ENCODE results near the gene CFAP68.
A peak's percentile ranks its signal among the peaks of the same experiment; 100 is the strongest.
"Not testable (repeated sequence)": the region's sequence is repeated elsewhere in the genome, so short reads cannot be mapped to it uniquely, and the experiment has no call there.

CFAP68 gene

DNA sequence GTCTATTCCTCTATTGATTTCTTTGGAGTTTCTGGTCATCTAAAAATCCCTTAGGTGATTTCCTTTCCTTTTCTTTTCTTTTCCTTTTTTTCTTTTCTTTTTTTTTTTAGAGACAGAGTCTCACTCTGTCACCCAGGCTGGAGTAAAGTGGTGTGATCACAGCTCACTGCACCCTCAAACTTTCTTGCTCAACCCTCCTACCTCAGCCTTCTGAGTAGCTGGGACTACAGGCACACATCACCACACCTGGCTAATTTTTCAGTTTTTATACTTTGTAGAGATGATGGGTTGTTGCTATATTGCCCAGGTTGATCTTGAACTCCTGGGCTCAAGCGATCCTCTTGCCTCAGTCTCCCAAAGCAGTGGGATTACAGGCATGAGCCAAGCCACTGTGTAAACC, 37.4 kb downstream of the CFAP68 start:
- FAIRE-seq: no peak
- DNase-seq (ENCODE audit: insufficient read length, low spot score): no peak

DNA sequence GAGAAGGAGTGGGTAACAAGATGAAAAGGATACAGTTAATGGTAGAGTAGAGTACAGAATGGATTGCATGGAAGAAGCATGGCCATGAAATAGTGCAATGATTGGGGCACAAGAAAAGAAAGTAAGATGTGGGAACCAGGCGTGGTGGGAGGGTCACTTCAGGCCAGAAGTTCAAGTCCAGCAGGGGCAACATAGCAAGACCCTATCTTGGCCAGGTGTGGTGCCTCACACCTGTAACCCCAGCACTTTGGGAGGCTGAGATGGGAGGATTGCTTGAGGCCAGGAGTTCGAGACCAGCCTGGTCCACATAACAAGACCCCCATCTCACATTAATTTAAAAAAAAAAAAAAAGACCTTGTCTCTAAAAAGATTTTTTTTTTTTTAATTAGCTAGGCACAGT, 38.0 kb downstream of the CFAP68 start:
- DNase-seq (ENCODE audit: insufficient read length, low spot score) (no peak), FAIRE-seq (peak; percentile 4)

DNA sequence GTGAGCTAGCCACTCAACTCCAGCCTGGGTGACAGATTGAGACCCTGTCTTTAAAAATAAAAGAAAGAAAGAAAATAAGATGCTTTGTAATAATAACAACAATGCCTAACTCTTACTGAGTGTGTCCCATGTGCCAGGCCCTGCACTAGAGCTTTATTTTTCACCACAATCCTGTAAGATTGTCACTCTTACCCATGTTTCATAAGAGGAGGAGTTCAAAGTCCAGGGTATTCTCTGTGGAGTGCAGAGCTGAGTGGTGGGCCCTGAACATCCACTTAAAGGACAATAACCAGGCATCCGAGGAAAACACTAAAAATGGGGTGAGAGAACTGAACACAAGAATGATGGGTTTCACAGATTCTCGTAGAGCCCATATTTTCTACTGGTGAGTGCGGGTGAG, 38.4 kb downstream of the CFAP68 start:
- DNase-seq (ENCODE audit: insufficient read length, low spot score) (no peak), FAIRE-seq (no peak)

DNA sequence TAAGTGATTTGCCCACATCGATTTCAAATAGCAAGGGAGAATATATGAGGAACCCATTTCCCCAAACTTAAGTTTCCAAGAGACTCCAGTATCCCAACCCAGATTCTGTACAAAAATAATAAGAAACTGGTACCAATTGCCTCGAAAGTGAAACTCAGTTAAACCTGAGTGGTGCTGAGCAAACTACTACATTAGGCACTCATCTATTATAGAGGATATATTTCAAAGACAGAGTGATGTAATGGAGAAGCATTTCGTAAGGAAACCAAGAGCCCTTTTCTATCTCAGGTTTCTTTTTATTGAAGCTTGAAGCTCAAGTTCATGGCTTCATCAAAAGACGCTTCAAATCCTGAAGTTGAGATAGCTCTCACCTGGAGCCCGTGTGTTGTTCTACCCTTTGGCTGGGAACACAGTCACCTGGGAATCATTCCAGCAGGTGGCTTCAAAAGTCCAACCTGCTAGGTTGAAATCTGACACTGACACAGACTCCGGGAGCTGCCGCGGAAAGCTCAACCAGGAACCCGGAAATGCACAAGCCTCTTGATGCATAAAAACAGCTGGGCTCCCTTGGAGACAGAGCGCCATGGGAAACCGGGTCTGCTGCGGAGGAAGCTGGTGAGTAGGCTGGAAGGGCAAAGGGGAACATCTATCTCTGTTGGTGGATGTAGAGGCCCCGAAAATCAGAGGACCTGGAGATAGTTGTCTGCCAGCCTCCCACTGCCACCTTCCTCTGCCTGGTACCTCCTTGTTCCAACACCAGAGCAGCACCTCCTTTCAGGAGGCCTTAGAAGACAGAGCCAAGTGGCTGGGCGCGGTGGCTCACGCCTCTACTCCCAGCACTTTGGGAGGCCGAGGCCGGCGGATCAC, 39.3 kb downstream of the CFAP68 start, which contains the start of gene C11orf52:
C11orf52 (plus strand) TSS at position 524 of the 867 bp plus-strand sequence; CDS start at position 584, 60 bp downstream.
- FAIRE-seq (peak; percentile 4), DNase-seq (ENCODE audit: insufficient read length, low spot score) (no peak)

DNA sequence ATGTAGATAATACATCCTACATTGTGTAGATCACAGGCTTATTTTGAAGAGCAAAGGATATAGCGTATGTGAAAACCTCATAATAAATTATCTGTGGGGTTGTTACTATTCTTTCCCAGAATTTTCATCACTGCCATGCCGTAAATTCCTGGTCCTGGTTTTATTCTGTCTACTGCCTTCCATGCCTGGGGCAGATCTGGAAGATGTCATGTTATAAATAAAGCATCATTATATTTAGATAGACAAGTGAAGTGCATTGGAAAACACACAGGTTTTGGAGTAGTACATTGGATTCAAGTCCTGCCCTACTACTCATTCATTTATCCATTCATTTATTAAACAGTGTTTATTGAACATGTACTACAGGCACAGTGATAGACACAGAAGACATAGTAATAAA, 41.6 kb downstream of the CFAP68 start:
- peak; percentile 79 for FAIRE-seq
- DNase-seq (ENCODE audit: insufficient read length, low spot score): no peak

DNA sequence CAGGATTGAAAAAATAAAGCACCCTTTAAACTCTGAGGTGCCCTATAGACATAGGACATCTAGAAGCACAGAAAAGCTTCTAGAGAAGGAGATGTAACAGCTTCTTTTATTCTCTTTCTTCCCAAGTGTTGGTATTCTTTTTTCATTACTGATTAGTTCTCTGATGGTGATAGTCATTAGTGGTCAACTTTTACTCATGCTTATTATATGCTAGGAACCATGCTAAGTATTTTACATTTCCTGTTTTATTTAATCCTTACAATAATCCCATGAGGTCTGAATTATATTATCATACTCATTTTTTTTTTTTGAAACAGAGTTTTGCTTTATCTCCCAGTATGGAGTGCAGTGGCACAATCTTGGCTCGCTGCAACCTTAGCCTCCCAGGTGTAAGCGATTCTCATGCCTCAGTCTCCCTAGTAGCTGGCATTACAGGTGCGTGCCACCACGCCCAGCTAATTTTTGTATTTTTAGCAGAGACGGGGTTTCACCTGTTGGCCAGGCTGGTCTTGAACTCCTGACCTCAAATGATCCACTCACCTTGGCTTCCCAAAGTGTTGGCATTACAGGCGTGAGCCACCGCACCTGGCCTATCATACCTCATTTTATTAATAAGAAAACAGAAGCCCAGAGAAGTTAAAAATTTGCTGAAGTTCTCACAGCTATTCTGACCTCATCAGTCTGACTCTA, 42.3 kb downstream of the CFAP68 start:
- FAIRE-seq: no peak
- no peak for DNase-seq (ENCODE audit: insufficient read length, low spot score)

DNA sequence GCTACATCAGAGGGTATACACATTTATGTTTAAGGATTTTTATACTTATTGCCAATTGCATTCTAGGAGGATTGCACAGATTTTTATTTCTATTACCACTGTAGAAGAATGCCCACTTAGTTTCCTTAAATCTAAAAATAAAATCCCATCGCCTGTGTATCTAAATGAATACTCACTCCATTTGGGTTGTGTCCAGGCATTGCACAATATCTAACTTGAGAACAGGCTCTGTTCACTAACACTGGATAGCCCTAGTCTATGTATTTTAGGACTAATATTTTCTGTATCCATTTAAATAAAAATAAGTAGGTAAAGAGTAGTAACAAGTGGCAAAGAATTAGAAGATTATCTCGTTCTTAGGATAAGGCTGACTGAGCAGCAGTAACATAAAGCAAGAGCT, 43.5 kb downstream of the CFAP68 start:
- FAIRE-seq (no peak), DNase-seq (ENCODE audit: insufficient read length, low spot score) (no peak)

DNA sequence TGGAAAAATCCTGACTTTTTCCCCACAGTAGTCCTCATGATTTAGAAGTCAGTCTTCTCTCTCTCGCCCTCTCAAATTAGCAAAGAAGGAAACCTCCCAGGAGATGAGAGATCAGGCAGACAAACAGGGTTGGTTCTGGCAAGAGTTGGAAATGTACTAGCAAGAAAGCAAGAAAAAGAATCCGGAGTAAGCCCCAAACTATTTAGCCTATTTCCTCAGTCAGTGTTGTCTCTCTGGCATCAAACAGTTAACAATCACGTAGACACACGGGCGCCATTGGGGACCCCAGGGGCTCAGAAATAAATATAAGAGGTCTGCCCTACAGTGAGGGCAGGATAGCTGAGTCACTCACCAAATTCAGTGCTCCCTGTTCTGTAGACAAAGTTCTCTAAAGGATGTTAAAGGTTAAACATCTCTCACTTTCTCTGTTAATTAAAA, 44.0 kb downstream of the CFAP68 start:
- no peak for DNase-seq (ENCODE audit: insufficient read length, low spot score)
- FAIRE-seq: no peak

DNA sequence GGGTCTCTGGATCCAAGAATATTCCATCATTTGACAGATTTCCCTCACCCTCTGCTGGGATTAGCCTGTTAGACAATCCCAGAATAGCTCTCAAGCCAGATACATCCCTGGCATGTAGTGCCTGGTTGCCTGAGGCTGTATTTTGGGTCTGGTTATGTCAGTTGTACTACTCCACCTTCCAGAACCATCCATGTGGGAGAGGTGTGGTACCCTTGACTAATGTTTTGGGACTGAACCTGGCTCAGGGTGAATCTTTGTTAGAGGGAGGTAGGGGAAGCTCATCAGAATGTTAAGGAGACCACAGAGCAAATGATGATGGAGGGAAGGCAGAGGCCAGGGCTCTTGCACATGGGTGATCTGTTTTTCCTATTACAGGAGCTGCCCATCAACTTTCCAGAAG, 44.6 kb downstream of the CFAP68 start:
- FAIRE-seq (peak; percentile 9), DNase-seq (ENCODE audit: insufficient read length, low spot score) (no peak)

DNA sequence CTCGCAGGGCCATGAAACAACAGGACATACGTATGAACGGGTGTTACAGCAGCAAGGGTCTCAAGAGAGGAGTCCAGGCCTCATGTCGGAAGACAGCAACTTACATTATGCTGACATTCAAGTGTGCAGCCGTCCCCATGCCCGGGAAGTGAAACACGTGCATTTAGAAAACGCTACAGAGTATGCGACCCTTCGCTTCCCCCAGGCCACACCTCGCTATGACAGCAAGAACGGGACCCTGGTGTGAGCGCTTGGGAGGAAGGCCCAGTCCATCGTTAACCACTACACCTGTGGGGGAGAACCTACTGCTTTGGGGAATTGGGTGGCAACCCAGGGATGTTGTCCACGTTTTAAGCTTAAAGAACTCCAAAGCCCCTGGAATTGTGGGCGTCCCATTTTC, 46.6 kb downstream of the CFAP68 start:
- no peak for DNase-seq (ENCODE audit: insufficient read length, low spot score)
- peak; percentile 38 for FAIRE-seq

DNA sequence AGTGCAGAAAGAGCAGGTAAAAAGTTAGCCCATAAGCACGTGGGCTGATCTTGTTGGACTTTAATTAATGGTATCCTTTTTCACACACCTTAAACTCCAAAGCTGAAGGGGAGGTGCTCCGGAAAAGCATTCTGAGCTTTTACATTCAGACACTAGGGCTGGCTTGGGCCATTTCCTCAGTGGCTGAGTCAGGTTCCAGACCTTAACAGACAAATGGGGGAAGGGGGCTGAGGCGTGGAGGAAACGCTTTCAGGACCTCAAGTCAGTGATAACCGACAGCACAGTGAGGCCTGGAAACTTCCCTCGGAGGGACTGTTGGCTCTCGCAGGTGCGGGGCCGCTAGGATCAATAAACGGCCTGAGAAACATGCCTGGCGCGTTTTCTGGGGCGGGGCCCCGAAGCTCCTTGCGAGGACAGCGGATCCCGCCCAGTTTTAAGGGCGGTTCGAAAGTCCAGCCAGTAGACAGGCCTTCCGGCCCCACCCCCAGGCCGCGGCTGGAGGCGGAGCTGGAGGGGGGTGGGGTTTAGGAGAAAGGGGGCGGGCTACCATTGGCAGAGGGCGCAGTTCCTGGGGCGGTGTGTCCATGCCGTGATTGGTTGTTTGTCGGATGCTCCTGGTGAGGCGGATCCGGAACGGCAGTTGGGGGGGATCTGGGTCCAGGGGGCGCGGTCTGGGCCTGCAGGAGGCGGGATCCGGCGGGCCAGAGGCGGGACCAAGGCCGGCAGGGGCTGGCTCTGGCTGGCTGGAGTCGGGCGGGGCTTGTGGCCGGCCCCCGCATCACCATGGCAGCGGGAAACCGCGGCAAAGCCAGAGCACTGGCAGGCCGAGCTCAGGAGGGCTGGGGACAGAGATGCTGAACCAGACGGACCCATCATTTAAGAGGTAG, 47.4 kb downstream of the CFAP68 start:
- peak; percentile 97 for FAIRE-seq
- peak; percentile 99 for DNase-seq (ENCODE audit: insufficient read length, low spot score)

DNA sequence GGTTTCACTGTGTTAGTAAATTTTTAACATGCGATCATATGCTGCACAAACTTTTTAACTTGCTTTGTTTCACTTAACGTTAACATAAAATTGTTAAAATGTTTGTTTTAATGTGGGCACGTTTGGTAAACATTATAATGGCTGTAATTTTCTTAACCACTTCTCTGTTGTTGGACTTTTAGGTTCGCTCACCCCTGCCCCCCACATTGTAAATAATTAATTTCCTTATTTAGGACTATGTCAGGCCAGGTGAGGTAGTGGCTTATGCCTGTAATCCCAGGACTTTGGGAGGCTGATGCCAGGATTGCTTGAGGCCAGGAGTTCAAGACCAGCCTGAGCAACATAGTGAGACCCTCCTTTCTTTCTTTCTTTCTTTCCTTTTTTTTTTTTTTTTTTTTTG, 51.1 kb downstream of the CFAP68 start:
- DNase-seq (ENCODE audit: insufficient read length, low spot score) (no peak), FAIRE-seq (no peak)

DNA sequence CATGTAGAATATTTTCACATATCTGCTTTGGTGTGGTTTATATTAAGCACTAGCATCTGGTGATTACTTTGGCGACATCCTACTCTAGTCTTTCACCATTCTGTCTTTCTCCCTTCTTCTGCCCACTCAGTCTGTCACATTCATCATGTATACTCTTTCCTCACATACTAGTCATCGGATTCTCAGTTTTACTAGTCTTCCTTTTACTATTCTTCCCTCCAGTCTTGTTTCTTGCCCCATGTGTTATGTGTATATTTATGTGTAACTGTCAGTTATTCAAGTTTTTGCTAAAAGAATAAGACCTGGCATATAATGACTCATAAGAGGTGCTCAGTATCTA, 53.2 kb downstream of the CFAP68 start:
- no peak for DNase-seq (ENCODE audit: insufficient read length, low spot score)
- peak; percentile 36 for FAIRE-seq

DNA sequence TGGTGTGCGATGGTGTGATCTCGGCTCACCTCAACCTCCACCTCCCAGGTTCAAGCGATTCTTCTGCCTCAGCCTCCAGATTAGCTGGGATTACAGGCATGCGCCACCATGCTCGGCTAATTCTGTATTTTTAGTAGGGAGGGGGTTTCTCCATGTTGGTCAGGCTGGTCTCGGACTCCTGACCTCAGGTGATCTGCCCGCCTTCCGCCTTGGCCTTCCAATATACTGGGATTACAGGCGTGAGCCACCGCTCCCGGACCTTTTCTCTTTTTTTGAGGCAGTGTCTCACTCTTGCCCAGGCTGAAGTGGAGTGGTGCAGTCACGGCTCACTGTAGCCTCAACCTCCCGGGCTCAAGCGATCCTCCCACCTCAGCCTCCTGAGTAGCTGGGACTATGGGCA, 53.8 kb downstream of the CFAP68 start:
- not testable (repeated sequence) for DNase-seq (ENCODE audit: insufficient read length, low spot score); FAIRE-seq

DNA sequence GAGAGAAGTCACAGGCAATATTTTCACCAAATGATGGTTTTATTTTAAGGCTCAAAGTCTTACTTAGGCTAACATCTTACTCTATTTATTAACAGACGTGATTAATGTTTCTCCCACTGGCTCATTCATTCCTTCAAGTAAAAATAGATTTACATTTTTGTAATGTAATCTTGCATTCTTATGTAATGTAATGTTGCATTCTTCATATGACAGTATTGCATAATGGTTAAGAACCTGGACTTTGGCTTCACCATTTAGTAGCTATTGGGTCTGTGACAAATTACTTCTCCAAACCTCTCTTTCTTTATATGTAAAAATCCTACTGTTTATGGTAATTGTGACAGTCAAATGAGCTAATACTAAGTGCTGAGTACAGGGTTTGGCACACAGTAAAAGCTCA, 54.5 kb downstream of the CFAP68 start:
- FAIRE-seq (no peak), DNase-seq (ENCODE audit: insufficient read length, low spot score) (no peak)

DNA sequence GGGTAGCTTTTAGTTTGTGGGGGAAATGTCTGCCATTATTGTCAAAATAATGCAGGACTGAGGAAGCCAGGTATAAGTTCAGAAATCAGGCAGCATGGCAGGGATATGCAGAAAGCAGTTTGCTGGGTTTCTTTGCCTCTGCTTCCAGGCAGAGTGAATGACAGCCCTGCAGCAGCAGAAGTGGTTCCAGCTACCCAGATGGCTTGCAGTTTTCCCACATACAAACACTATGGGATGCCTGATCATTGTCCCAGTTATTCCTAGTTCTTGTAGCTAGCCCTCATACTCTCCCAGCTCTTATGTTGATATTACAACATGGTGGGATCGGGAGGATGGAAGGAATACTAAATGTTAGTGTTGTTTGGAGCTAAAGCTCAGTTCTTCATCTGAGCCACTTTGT, 55.0 kb downstream of the CFAP68 start:
- FAIRE-seq: peak; percentile 23

More for the DNA sequence above, 55.0 kb downstream of the CFAP68 start:
- no peak for DNase-seq (ENCODE audit: insufficient read length, low spot score)

All from HTR-8/SVneo (cell line).